Limb (tissue), 2 donors: ENCODE measurements around the gene ZNF143.
A peak's percentile ranks its signal among the peaks of the same experiment; 100 is the strongest.
"Not testable (repeated sequence)": the region's sequence is repeated elsewhere in the genome, so short reads cannot be mapped to it uniquely, and the experiment has no call there.

Source experiments
- DNase-seq, 2 donors: peaks; one replicate each; pipeline ENCODE4 v3.0.0-alpha.2; 2016; ENCODE audit errors: extremely low spot score in 2 of 2

Gene ZNF143

GRCh38 chr11:9535189-9535781 is 74.5 kb downstream of the ZNF143 start:
- DNase-seq: peak; percentile 16 to 61

DNA sequence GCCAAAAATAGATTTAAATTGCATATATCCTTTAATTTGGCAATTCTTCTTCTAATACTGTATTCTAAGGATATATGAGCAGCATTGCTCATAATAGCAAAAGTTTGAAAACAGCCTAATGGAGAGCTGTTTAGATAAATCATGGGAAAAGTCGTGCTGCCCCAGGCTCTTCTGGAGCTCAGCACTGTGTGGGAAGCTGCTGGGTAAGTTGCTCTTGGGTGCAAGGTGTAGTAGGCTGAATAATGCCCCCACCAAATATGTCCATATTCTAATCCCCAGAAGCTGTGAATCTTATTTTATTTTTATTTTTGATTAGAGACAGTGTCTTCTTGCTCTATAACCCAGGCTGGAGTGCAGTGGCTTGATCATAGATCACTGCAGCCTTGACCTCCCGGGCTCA is 77.7 kb downstream of the ZNF143 start:
- DNase-seq: no peak

- DNase-seq: not testable (repeated sequence)
These were observed 88.4 kb downstream of the ZNF143 start for GRCh38 chr11:9549216-9549615.

DNA sequence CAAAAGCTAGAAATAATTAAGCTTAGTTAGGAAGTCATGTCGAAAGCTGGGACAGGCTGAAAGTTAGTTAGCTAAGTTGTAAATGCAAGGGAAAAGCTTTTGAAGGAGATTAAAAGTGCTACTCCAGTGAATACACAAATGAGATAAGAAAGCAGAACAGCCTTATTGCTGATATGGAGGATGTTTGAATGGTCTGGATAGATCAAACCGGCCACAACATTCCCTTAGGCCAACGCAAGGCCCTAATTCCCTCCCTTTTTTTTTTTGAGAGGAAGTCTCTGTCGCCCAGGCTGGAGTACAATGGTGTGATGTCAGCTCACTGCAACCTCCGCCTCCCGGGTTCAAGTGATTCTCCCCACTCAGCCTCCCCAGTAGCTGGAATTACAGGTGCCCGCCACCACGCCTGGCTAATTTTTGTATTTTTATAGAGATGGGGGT is 89.4 kb downstream of the ZNF143 start:
- DNase-seq: no peak

DNA sequence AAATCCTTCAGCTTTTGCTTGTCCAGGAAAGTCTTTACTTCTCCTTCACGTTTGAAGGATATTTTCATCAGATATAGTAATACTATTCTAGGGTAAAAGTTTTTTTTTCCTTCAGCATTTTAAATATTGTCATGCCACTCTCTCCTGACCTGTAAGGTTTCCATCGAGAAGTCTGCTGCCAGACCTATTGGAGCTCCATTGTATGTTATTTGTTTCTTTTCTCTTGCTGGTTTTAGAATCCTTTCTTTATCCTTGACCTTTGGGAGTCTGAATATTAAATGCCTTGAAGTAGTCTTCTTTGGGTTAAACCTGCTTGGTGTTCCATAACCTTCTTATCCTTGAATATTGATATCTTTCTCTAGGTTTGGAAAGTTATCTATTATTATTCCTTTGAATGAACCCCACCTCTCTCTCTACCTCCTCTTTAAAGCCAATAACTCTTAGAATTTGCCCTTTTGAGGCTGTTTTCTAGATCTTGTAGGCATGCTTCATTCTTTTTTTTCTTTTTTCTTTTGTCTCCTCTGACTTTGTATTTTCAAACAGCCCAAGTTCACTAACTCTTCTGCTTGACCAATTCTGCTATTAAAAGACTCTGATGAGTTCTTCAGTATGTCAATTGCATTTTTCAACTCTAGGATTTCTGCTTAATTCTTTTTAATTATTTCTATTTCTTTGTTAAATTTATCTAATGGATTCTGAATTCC is 100.6 kb downstream of the ZNF143 start:
- DNase-seq: no peak

- no peak for DNase-seq
These were observed 101.9 kb downstream of the ZNF143 start for GRCh38 chr11:9562716-9563115.

GRCh38 chr11:9563196-9563730 is 102.5 kb downstream of the ZNF143 start:
- DNase-seq: no peak

GRCh38 chr11:9565822-9566560 is 105.2 kb downstream of the ZNF143 start:
- peak in 1 of 2 donors; percentile 47 for DNase-seq

DNA sequence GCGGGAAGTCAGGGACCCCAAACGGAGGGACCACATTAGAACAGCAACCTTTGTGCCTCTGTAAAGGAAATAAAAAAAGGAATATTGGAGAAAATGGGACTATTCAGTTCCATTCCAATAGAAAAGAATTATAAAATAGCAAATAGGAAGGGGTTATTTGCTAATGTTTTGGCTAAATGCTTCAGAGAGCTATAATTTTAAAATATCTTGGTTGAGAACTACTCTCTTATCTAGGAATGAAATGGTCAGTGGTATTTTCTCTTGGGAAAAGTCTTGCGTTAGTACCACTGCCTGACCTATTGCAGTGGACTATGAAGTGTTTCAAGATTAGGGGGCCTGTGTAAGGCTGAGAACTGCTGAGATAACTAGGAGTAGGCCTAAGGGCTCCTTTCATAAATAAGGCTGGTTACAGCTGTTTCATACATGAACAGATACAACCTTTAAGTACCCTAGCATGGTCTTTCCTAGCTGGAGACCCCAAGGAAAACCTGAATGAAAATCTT is 105.8 kb downstream of the ZNF143 start:
- DNase-seq: no peak

- DNase-seq: no peak
These were observed 106.6 kb downstream of the ZNF143 start for GRCh38 chr11:9567401-9567800.

GRCh38 chr11:9568161-9568853 is 107.5 kb downstream of the ZNF143 start:
- DNase-seq: no peak

DNA sequence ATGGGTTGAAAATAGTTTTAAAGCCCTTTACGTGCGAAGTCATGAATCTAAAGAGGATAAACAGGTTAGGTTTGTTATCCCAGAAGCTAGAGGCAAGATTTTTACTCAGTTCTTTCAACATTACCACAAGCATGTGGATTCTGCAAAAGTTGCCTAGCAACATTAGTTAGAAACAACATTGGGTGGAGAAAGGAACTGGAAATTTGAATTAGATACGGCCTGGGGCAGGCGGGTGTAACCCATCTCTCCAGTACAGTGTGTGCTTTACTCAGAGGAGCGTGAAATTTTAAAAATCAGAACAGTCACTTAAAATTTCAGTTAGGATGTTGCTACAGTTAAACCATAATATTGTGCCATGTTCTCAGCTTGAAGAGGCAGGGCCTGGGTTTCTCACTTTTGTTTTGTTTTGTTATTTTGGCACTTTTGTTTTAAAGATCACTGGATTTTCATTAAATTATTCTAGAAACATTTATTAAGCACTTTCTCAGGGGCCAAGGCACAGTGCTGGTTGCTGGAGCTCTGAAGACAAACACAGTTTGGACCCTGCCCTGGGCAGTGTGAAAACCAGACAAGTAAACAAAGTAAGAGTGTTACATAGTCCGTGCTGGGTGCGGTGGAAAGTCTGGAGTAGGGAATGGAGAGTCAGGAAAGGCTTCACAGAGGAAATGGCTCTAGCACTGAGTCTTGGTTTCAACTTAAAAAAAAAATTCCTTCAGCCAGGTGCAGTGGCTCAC is 108.2 kb downstream of the ZNF143 start:
- DNase-seq: peak; percentile 53 to 95

DNA sequence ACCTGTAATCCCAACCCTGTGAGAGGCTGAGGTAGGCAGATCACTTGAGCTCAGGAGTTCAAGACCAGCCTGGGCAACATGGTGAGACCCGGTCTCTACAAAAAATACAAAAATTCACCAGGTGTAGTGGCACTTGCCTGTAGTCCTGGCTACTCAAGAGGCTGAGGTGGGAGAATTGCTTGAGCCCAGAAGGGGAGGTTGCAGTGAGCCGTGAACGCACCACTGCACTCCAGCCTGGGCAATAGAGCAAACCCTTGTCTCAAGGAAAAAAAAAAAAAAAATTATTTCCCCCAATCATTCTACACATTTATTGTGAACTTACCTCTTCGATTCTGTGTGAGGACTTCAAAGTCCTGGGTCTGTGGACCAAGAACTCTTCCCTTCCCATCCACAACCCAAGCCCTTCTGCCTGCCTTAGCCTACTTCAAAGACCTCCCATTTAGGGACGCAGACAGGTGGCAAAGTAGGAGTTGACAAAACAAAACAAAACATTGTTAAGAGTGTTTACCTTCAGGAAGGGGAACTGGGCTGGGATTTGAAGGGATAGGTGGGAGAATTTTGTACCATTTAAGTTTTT is 108.9 kb downstream of the ZNF143 start:
- no peak for DNase-seq

GRCh38 chr11:9570313-9571025 is 109.7 kb downstream of the ZNF143 start:
- no peak for DNase-seq

DNA sequence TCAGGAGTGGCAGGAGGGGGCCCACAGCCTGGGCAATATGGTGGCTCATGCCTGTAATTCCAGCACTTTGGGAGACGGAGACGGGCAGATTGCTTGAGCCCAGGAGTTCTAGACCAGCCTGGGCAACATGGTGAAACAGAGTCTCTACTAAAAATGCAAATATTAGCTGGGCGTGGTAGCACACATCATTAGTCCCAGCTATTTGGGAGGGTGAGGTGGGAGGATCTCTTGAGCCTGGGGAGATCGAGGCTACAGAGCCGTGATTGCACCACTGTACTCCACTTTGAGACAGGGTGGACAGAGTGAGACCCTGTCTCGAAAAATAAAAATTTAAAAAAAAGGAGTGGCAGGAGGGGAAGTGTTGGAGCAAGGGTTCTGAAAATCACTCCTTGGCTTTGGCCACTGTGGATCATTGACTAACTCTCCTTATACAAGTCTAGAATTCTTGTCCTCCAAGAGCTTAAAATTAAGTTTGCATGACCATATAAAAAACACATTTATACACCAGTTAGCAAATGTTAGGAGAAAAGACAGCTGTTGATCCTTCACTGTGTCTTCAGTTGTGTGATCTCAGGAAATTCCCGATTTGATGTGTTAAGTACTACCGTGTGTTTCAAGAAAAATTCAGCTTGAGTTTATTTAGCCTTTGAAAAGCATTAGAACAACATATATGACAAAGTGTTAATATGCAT is 110.4 kb downstream of the ZNF143 start:
- peak in 1 of 2 donors; percentile 45 for DNase-seq

DNA sequence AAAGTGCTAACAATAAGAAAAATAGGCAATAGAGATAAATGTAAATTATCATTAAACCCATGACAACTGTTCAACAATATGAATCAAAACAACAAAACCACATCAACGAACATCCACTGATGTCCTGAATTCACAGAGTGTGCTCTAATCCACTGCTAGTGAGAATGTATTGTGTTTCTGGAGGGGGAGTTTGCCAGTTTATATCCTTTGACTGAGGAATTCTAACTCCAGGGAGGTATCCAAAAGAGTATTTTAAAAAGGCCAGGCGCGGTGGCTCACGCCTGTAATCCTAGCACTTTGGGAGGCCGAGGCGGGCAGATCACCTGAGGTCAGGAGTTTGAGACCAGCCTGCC is 110.9 kb downstream of the ZNF143 start:
- no peak for DNase-seq

GRCh38 chr11:9573052-9573774 is 112.4 kb downstream of the ZNF143 start, which contains the start of gene WEE1:
Gene WEE1, plus strand, starts transcription at chr11:9573670. Its CDS starts 264 bp downstream, at chr11:9573934.
- peak; percentile 97 to 99 for DNase-seq
